ENCODE results near the gene SSTR3. TPM values are rescaled to one million over a fixed set of nuclear protein-coding genes. Genes with fewer than 3 reads are reported as not detected.

SSTR3 gene
- total and polyA plus RNA-seq, 2 of the 13 experiments (the other 11 are each of a cell fraction or from before 2014, with no cell fraction given) = 0.08 to 0.64 TPM

GRCh38 chr22:37199760-37200108 lies 12.5 kb downstream of the SSTR3 start (continued):
- no peak for TF ChIP-seq LBX2 (CRISPR knock-in tag; IDR thresholded peaks at IDR 0.05; ENCODE audit: borderline replicate concordance)
- TF ChIP-seq GATA4 (IDR thresholded peaks at IDR 0.05; ENCODE audit: borderline replicate concordance, low read depth) = no peak
- TF ChIP-seq ZNF317 (CRISPR knock-in tag; IDR thresholded peaks at IDR 0.05) = no peak; the same call in 1 of the 2 replicates
- TF ChIP-seq CC2D1A (CRISPR knock-in tag; IDR thresholded peaks at IDR 0.05) = no peak
- no peak; the same call in 1 of the 2 replicates for TF ChIP-seq SMAD1 (CRISPR knock-in tag; IDR thresholded peaks at IDR 0.05; ENCODE audit: borderline replicate concordance, low read depth)
- no peak; the same call in 1 of the 2 replicates for TF ChIP-seq ZNF891 (CRISPR knock-in tag; IDR thresholded peaks at IDR 0.05)
- TF ChIP-seq KLF12 (CRISPR knock-in tag; IDR thresholded peaks at IDR 0.05; ENCODE audit: borderline replicate concordance) = no peak
- no peak for TF ChIP-seq ZNF383 (CRISPR knock-in tag; IDR thresholded peaks at IDR 0.05; ENCODE audit: borderline replicate concordance)
- peak; percentile 6 for TF ChIP-seq YY1 (IDR thresholded peaks at IDR 0.05; ENCODE audit: insufficient read depth, insufficient replicate concordance, low read depth, low read length)
- TF ChIP-seq THYN1 (CRISPR knock-in tag; IDR thresholded peaks at IDR 0.05; ENCODE audit: borderline replicate concordance, low read depth) = no peak
- TF ChIP-seq THRA (CRISPR knock-in tag; IDR thresholded peaks at IDR 0.05; ENCODE audit: borderline replicate concordance) = no peak
- no peak for TF ChIP-seq KLF16 (CRISPR knock-in tag; IDR thresholded peaks at IDR 0.05)
- TF ChIP-seq RFX1 (IDR thresholded peaks at IDR 0.05) = no peak
- no peak for TF ChIP-seq ZNF839 (CRISPR knock-in tag; IDR thresholded peaks at IDR 0.05; ENCODE audit: borderline replicate concordance)
- TF ChIP-seq NFKB2 (CRISPR knock-in tag; IDR thresholded peaks at IDR 0.05; ENCODE audit: borderline replicate concordance) = no peak
- TF ChIP-seq SCMH1 (CRISPR knock-in tag; IDR thresholded peaks at IDR 0.05; ENCODE audit: borderline replicate concordance) = no peak
- no peak for TF ChIP-seq NFYB (CRISPR knock-in tag; IDR thresholded peaks at IDR 0.05)
- 0 out of 2 replicates have a peak, but pooled peaks have one; percentile 4 for TF ChIP-seq ZNF614 (CRISPR knock-in tag; IDR thresholded peaks at IDR 0.05; ENCODE audit: borderline replicate concordance)
- TF ChIP-seq ZNF468 (CRISPR knock-in tag; IDR thresholded peaks at IDR 0.05) = no peak
- no peak for TF ChIP-seq ZMAT3 (CRISPR knock-in tag; conservative IDR thresholded peaks at IDR 0.05)
- TF ChIP-seq ZNF747 (CRISPR knock-in tag; IDR thresholded peaks at IDR 0.05; ENCODE audit: borderline replicate concordance) = no peak
- TF ChIP-seq ZNF7 (CRISPR knock-in tag; IDR thresholded peaks at IDR 0.05) = no peak
- no peak for TF ChIP-seq FOXJ3 (CRISPR knock-in tag; IDR thresholded peaks at IDR 0.05; ENCODE audit: borderline replicate concordance)
- TF ChIP-seq TP53 (CRISPR knock-in tag; conservative IDR thresholded peaks at IDR 0.05) = 0 out of 2 replicates have a peak, but pooled peaks have one; percentile 14
- TF ChIP-seq ZFP1 (CRISPR knock-in tag; IDR thresholded peaks at IDR 0.05) = 0 out of 2 replicates have a peak, but pooled peaks have one; percentile 7
- no peak for TF ChIP-seq REST (IDR thresholded peaks at IDR 0.05; ENCODE audit: borderline replicate concordance in 1 of 2, low read depth in 1 of 2, low read length in 2 of 2)
